ENCODE data around the gene TYSND1. TPM values are rescaled to one million over a fixed set of nuclear protein-coding genes. Genes with fewer than 3 reads are reported as not detected.

TYSND1 gene
- total RNA-seq, 2 donors from 2014 or later = 13.1 to 23.8 TPM

DNA sequence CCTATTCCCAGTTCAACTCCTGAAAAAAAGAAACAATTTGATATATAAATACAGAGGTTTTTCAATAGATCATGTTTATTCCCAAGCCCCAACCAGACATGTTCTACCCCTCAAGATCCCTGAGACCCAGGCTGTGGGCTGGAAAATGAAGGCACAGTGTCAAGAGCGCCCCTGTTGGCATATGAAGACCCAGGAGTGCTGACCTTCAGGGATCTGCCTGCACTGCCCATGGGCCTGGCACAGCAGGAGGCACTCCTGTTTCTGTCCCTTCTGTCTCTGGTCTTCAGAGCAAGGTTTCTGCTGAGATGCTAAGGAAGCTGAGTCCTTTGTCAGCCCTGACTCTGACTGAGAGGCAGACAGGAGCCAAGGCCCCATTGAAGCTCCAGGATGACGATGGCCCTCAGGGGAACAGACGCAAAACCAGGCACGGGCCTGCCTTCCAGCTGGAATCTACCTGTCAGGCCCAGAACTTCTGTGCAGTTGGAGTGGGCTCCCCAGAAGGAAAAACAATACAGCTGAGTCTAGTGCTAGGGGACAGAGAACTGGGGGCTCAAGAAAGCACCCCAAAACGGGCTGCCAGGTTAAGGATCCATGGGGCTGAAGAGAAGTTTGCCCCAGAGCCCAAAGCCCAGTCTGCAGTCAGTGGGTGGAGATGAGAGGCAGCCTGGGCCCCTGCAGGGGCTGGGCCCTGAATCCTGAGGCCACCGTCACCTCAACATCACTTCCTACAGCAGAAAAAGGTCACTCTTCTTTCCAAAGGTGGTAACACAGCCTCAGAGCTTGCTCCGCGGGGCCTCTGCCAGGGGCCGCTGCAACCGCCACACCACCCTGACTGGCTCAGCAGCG lies 7.1 kb downstream of the TYSND1 start:
- Histone ChIP-seq H3K27ac (peak overlapping the region; percentile 85), H3K4me3 (no peak overlapping the region), H3K36me3 (no peaks in the 10 kb centered on the region), H3K4me1 (peaks cover 4% of the 10 kb centered on the region), H3K27me3 (no peaks in the 10 kb centered on the region), H3K9ac (ENCODE audit: low read depth in 2 of 2, low read length in 2 of 2) (no peak overlapping the region), H3K9me3 (no peaks in the 10 kb centered on the region)
- intact Hi-C loops (cut with DNase I) = no loop called here
- DNase-seq = no peak
- TF ChIP-seq, protein P1, sequence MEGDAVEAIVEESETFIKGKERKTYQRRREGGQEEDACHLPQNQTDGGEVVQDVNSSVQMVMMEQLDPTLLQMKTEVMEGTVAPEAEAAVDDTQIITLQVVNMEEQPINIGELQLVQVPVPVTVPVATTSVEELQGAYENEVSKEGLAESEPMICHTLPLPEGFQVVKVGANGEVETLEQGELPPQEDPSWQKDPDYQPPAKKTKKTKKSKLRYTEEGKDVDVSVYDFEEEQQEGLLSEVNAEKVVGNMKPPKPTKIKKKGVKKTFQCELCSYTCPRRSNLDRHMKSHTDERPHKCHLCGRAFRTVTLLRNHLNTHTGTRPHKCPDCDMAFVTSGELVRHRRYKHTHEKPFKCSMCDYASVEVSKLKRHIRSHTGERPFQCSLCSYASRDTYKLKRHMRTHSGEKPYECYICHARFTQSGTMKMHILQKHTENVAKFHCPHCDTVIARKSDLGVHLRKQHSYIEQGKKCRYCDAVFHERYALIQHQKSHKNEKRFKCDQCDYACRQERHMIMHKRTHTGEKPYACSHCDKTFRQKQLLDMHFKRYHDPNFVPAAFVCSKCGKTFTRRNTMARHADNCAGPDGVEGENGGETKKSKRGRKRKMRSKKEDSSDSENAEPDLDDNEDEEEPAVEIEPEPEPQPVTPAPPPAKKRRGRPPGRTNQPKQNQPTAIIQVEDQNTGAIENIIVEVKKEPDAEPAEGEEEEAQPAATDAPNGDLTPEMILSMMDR (IDR thresholded peaks at IDR 0.05) = no peak

DNA sequence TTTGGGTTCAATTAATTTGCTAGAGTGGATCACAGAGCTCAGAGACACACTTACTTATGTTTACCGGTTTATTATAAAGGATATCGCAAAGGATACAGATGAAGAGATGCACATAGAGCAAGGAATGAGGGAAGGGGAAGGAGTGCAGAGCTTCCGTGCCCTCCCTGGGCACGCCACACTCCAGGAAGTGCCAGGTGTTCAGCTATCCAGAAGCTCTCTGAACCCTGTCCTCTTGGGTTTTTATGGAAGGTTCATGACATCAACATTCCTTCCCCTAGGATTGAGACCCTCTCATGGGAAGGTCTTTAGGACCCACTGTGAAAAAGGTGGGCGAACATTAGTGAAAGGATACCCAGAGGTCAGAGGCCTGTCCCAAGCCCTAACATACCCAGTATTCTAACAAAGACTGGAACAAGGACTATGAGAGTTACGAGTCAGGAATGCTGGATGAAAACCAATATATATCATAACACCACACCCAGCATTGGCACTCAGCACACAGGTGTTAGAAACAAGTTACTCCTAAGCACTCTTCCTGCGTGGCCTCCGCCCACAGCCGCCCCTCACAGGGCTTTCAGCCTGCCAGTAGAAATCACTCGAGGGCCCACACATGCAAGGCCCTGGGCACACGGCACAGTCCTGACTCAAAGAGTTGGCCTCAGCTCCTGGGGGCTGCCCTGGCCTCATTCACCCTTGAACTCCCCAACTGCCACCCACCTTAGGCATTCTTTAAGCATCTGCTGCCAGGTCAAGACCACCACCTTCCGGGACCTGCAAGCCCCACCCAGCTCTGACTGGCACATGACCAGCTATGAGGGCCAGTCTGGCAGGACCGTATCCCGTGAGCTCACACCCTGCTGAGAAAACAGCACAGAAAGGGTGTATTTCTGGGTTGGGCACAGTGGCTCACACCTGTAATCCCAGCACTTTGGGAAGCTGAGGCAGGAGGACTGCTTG lies 8.3 kb downstream of the TYSND1 start:
- peak overlapping the region in 1 of 2 donors; percentile 54 for H3K9ac ChIP-seq (ENCODE audit: low read depth in 2 of 2, low read length in 2 of 2)
- intact Hi-C loops (cut with DNase I) = no loop called here
- H3K27ac ChIP-seq = peak overlapping the region; percentile 85
- peak; percentile 73 for DNase-seq
- no peaks in the 10 kb centered on the region for H3K27me3 ChIP-seq
- no peaks in the 10 kb centered on the region for H3K36me3 ChIP-seq
- TF ChIP-seq, protein P1 (IDR thresholded peaks at IDR 0.05) = no peak
- H3K4me1 ChIP-seq = peaks cover 4% of the 10 kb centered on the region
- H3K4me3 ChIP-seq = no peak overlapping the region
- no peaks in the 10 kb centered on the region for H3K9me3 ChIP-seq

DNA sequence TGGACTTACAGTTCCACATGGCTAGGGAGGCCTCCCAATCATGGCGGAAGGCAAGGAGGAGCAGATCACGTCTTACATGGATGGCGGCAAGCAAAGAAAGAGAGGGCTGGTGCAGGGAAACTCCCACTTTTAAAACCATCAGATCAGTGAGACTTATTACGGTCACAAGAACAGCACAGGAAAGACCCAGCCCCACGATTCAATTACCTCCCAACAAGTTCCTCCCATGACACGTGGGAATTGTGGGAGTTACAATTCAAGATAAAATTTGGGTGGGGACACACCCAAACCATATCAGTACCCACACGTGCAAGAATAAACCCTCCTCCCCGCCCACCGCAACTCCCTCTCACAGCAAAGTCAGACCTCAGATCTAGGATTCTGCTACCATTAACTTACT lies 9.4 kb downstream of the TYSND1 start:
- H3K9me3 ChIP-seq = no peaks in the 10 kb centered on the region
- peaks cover 4% of the 10 kb centered on the region for H3K4me1 ChIP-seq
- TF ChIP-seq, protein P1 (IDR thresholded peaks at IDR 0.05) = no peak
- DNase-seq = no peak
- no peaks in the 10 kb centered on the region for H3K36me3 ChIP-seq
- H3K27ac ChIP-seq = peak overlapping the region; percentile 85
- H3K9ac ChIP-seq (ENCODE audit: low read depth in 2 of 2, low read length in 2 of 2) = peak overlapping the region in 1 of 2 donors; percentile 46
- intact Hi-C loops (cut with DNase I) = no loop called here
- H3K27me3 ChIP-seq = no peaks in the 10 kb centered on the region
- H3K4me3 ChIP-seq = no peak overlapping the region

DNA sequence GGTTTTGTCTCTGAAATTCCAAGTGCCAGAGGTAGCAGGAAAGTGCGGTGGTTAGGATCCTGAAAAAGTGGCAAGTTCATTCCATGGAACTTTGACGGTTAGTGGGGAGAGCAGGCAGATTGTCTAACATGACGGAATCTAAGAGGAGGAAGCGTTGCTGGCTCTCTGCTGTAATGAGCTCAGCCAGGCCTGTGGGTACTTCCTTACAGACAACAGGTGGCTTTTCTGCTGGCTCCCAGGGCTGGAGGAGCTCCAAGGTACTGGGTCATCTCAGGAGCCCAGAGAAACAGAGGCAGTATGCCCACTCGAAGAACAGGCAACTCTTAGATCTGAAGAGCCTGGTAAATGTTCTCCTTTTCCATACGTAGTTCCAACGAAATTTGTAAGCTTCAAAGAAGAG lies 10.8 kb downstream of the TYSND1 start:
- Histone ChIP-seq H3K9ac (ENCODE audit: low read depth in 2 of 2, low read length in 2 of 2) (no peak overlapping the region), H3K4me3 (no peak overlapping the region), H3K27ac (no peak overlapping the region), H3K4me1 (peaks cover 4% of the 10 kb centered on the region), H3K9me3 (no peaks in the 10 kb centered on the region), H3K36me3 (no peaks in the 10 kb centered on the region), H3K27me3 (no peaks in the 10 kb centered on the region)
- no peak for DNase-seq
- TF ChIP-seq, protein P1 (IDR thresholded peaks at IDR 0.05) = no peak
- intact Hi-C loops (cut with DNase I) = no loop called here

DNA sequence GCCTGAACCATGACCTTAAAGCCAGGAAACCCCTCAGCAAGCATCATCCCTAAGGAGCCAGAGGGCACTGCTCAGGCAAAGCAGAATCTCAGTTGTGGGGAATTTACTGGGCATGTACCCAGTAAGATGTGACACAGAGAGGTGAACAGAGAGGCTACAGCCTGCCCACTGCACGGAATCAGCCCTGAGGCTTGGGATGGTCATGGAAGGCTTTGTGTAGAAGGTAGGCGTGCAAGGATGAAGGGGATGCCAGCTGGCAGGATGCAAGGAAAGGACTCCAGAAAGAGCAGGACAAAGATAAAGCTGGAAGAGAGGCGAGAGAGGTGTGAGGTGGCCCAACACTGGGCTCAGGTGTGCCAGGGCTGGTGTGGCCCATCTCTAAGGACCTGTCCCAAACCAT lies 11.5 kb downstream of the TYSND1 start:
- Histone ChIP-seq H3K4me3 (no peak overlapping the region), H3K27me3 (no peaks in the 10 kb centered on the region), H3K9ac (ENCODE audit: low read depth in 2 of 2, low read length in 2 of 2) (no peak overlapping the region), H3K4me1 (peaks cover 4% of the 10 kb centered on the region), H3K9me3 (no peaks in the 10 kb centered on the region), H3K36me3 (no peaks in the 10 kb centered on the region), H3K27ac (no peak overlapping the region)
- intact Hi-C loops (cut with DNase I) = no loop called here
- no peak for DNase-seq
- TF ChIP-seq, protein P1 (IDR thresholded peaks at IDR 0.05) = no peak
